HepG2 (cell line): ENCODE measurements around the gene SPCS1. TPM values are rescaled to one million over a fixed set of nuclear protein-coding genes. Genes with fewer than 3 reads are reported as not detected.
A peak's percentile ranks its signal among the peaks of the same experiment; 100 is the strongest.

Experiments used
- ATAC-seq: fragments of 200-7000 bp; cut with Tn5 transposase; 3 replicates; pipeline ENCODE4 v1.9.1; 2020; ENCODE audit warnings: mild to moderate bottlenecking, moderate library complexity
- BruUV-seq: library from RNA; stranded (reverse); fragments of 400-500 nt; replicated peaks from 2 replicates; lab custom pipeline; 2021; lab: Mats Ljungman, UMichigan
- CTCF ChIA-PET: fragments of 300-600 bp; formaldehyde crosslinking; extraction: SDS; loops from one replicate; lab custom pipeline; 2021; ENCODE audit warnings: low total read pairs, inconsistent platforms, low intra/inter-chr PET ratio; lab: Yijun Ruan, JAX
- POLR2A ChIA-PET: fragments of 350-600 bp; sonication (Branson Sonifier 250); formaldehyde crosslinking; loops from one replicate; lab custom pipeline; 2020; ENCODE audit warnings: antibody characterized with exemption, inconsistent platforms; lab: Yijun Ruan, JAX
- DNase-seq: peaks from one replicate; pipeline ENCODE4 v3.0.0-alpha.2; 2015; ENCODE audit warnings: low spot score
- FAIRE-seq: peaks from 3 replicates; lab custom pipeline; 2011; peaks lifted over from hg19 to GRCh38; lab: Jason Lieb, UNC
- H2AFZ ChIP-seq: one replicate; pipeline ENCODE4 v1.6.1; 2011; ENCODE audit warnings: low read length, inconsistent platforms
- H3K27ac ChIP-seq: fragments of 300-600 bp; 3 replicates; pipeline ENCODE4 v1.8.0; 2011; ENCODE audit warnings: mixed run types, mild to moderate bottlenecking, mixed read lengths, low read length, inconsistent platforms; ENCODE audit not compliant: insufficient read depth; ENCODE audit errors: extremely low read length
- H3K27me3 ChIP-seq, 2 experiments: fragments of 200-600 bp in 1 of 2; 2 replicates in 1 of 2; 3 replicates in 1 of 2; pipeline versions ENCODE4 v1.6.0 to v1.8.0; 2011; ENCODE audit warnings: low read length in 2 of 2, mild to moderate bottlenecking in 2 of 2, moderate library complexity in 2 of 2, inconsistent platforms in 1 of 2; ENCODE audit not compliant: insufficient read depth in 2 of 2, control insufficient read depth in 1 of 2
- H3K36me3 ChIP-seq, 2 experiments: fragments of 200-600 bp in 1 of 2; replicated peaks in 1 of 2; 2 replicates in 1 of 2; 3 replicates in 1 of 2; pipeline versions ENCODE4 v1.5.1 to v1.8.0; 2011; ENCODE audit warnings: low read length in 2 of 2, inconsistent platforms in 1 of 2; ENCODE audit not compliant: insufficient read depth in 2 of 2, control insufficient read depth in 1 of 2
- H3K4me1 ChIP-seq: 2 replicates; pipeline ENCODE4 v1.5.1; 2012; ENCODE audit warnings: low read length, inconsistent platforms; ENCODE audit not compliant: insufficient read depth
- H3K4me2 ChIP-seq: 2 replicates; pipeline ENCODE4 v1.6.0; 2011; ENCODE audit warnings: low read depth, low read length, inconsistent platforms
- H3K4me3 ChIP-seq, 3 experiments: fragments of 200-600 bp in 1 of 3; sonication (generic), shearing (Covaris generic) in 1 of 3; replicated peaks in 1 of 3; 2 replicates each; pipeline ENCODE4 v1.5.1; 2011 to 2016; ENCODE audit warnings: low read length in 3 of 3, inconsistent platforms in 2 of 3, low read depth in 2 of 3, mild to moderate bottlenecking in 2 of 3, control low read depth in 1 of 3, mixed read lengths in 1 of 3; ENCODE audit not compliant: insufficient read depth in 1 of 3
- H3K79me2 ChIP-seq: one replicate; pipeline ENCODE4 v1.6.1; 2011; ENCODE audit warnings: low read length, inconsistent platforms; ENCODE audit not compliant: insufficient read depth
- H3K9ac ChIP-seq: 2 replicates; pipeline ENCODE4 v1.6.0; 2011; ENCODE audit warnings: mild to moderate bottlenecking, low read depth, low read length, inconsistent platforms; ENCODE audit not compliant: insufficient read depth
- H3K9me3 ChIP-seq: 2 replicates; pipeline ENCODE4 v1.5.1; 2012; ENCODE audit warnings: mild to moderate bottlenecking, low read length
- H4K20me1 ChIP-seq: 2 replicates; pipeline ENCODE4 v1.6.0; 2011; ENCODE audit warnings: inconsistent platforms, mild to moderate bottlenecking, low read length, moderate library complexity; ENCODE audit not compliant: insufficient read depth
- ATRX ChIP-seq: sonication (generic); formaldehyde crosslinking; IDR thresholded peaks from 2 replicates; pipeline ENCODE4 v1.4.0; 2020; ENCODE audit warnings: missing genetic modification reagents, borderline replicate concordance
- MYC ChIP-seq: sonication (generic); formaldehyde crosslinking; IDR thresholded peaks from 2 replicates; pipeline ENCODE4 v1.9.0; 2021; ENCODE audit warnings: missing genetic modification reagents, borderline replicate concordance
- PREB ChIP-seq: sonication (generic); formaldehyde crosslinking; IDR thresholded peaks from 2 replicates; pipeline ENCODE4 v1.4.0; 2020; ENCODE audit warnings: missing genetic modification reagents
- RFX5 ChIP-seq: IDR thresholded peaks from 2 replicates; pipeline ENCODE4 v1.6.1; 2011; ENCODE audit warnings: low read depth, low read length, improper control_type of control experiment
- ZBTB34 ChIP-seq: sonication (generic); formaldehyde crosslinking; IDR thresholded peaks from 2 replicates; pipeline ENCODE4 v1.8.0; 2022; ENCODE audit warnings: mild to moderate bottlenecking, missing genetic modification reagents
- ZNF30 ChIP-seq: sonication (generic); formaldehyde crosslinking; IDR thresholded peaks from 2 replicates; pipeline ENCODE4 v1.5.0; 2020; ENCODE audit warnings: mild to moderate bottlenecking, missing genetic modification reagents
- ZNF317 ChIP-seq: sonication (generic); formaldehyde crosslinking; IDR thresholded peaks from 2 replicates; pipeline ENCODE4 v1.5.0; 2020; ENCODE audit warnings: mild to moderate bottlenecking, missing genetic modification reagents
- ZNF766 ChIP-seq: sonication (generic); formaldehyde crosslinking; IDR thresholded peaks from 2 replicates; pipeline ENCODE4 v1.5.0; 2020; ENCODE audit warnings: missing genetic modification reagents, borderline replicate concordance
- ZNF775 ChIP-seq: sonication (generic); formaldehyde crosslinking; IDR thresholded peaks from 2 replicates; pipeline ENCODE4 v1.4.0; 2020; ENCODE audit warnings: missing genetic modification reagents, mild to moderate bottlenecking, moderate library complexity, borderline replicate concordance
- WGBS: methylation state at CpG from one replicate; pipeline ENCODE4 v1.1.6; 2017; ENCODE audit warnings: low lambda C conversion rate; 5-methylcytosine and 5-hydroxymethylcytosine counted together
- in situ Hi-C: cut with HindIII; loops from 2 replicates; pipeline ENCODE4 v1.10.0; 2017; ENCODE audit warnings: low pct_unique_long_range_greater_than_20kb; ENCODE audit not compliant: extremely low pct_ligation_motif_present
- intact Hi-C: fragments of 100-400 bp; cut with micrococcal nuclease; formaldehyde crosslinking; loops from one replicate; pipeline ENCODE4 v1.10.0; 2022; ENCODE audit not compliant: unreplicated experiment
- polyA plus RNA-seq, 8 experiments: library from polyadenylated mRNA; depleted of rRNA in 3 of 8; stranded (reverse) in 7 of 8; unstranded in 1 of 8; fragments of >200 nt; fragmentation: Illumina TruSeq in 4 of 8; extraction: Trizol in 4 of 8; gene quantifications; 2 replicates each; pipeline versions ENCODE4 v1.2.1 to v1.2.3, GENCODE V29; 2011 to 2016; ENCODE audit warnings: low read depth in 4 of 8, missing spikeins in 1 of 8, mixed read lengths in 1 of 8; ENCODE audit not compliant: insufficient read depth in 1 of 8
- total RNA-seq, 5 experiments: library from RNA; depleted of rRNA; stranded (reverse); fragments of >200 nt; fragmentation: Illumina TruSeq; extraction: Trizol; gene quantifications; 2 replicates each; pipeline ENCODE4 v1.2.3, GENCODE V29; 2016; ENCODE audit warnings: low read depth in 1 of 5
- TF ChIP-seq, protein P1 (sequence below), 2 experiments: sonication (generic) in 1 of 2; formaldehyde crosslinking in 1 of 2; IDR thresholded peaks; 2 replicates each; pipeline versions ENCODE4 v1.4.0 to v1.6.1; 2018 to 2020; ENCODE audit warnings: missing genetic modification reagents in 2 of 2, borderline replicate concordance in 1 of 2, low read depth in 1 of 2, mild to moderate bottlenecking in 1 of 2, missing biosample characterization in 1 of 2

The SPCS1 gene
- total and polyA plus RNA-seq, 2 of the 13 experiments (the other 11 are each of a cell fraction or from before 2014, with no cell fraction given), result 84.6 to 120 TPM

DNA sequence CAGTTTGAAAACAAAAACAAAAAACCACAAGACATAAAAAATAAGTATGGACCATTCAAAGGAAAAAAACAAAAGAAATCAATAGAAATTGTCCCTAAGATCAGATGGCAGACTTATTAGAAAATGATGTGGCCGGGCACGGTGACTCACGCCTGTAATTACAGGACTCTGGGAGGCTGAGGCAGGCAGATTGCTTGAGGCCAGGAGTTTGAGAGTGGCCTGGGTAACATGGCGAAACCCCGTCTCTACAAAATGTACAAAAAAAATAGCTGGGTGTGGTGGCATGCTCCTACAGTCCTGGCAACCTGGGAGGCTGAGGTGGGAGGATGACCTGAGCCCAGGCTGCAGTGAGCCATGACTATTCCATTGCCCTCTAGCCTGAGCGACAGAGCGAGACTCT is 16.6 kb downstream of the SPCS1 start:
- Histone ChIP-seq H3K4me3 (no peak overlapping the region), H3K36me3 (peaks cover 0 to 2% of the 10 kb centered on the region in 2 experiments; a peak in 1 of 5 replicates), H4K20me1 (no peaks in the 10 kb centered on the region), H3K79me2 (no peaks in the 10 kb centered on the region), H3K9me3 (no peaks in the 10 kb centered on the region), H3K27ac (no peak overlapping the region), H2AFZ (no peak overlapping the region), H3K4me1 (peaks cover 20% of the 10 kb centered on the region), H3K9ac (no peak overlapping the region), H3K27me3 (no peaks in the 10 kb centered on the region), H3K4me2 (no peak overlapping the region)
- DNase-seq, result no peak
- in situ Hi-C loops (no loop called here), intact Hi-C loops (no loop called here)
- TF ChIP-seq ATRX (CRISPR knock-in tag), result no peak
- TF ChIP-seq ZNF775, result no peak
- POLR2A ChIA-PET, result interaction anchor here (1.6 kb wide), 1 partner anchor 18 kb away, joined by 6 read pairs; no protein-coding TSS in a partner anchor
- no peak for ATAC-seq
- no TSS peak for BruUV-seq
- CTCF ChIA-PET, result no interaction called here
- 99% methylated on average over 7 of the region's 7 CpGs for WGBS
- FAIRE-seq, result no peak

GRCh38 chr3:52723935-52724334 is 18.0 kb downstream of the SPCS1 start:
- POLR2A ChIA-PET, result interaction anchor here (1.6 kb wide), 1 partner anchor 19 kb away, joined by 6 read pairs; no protein-coding TSS in a partner anchor
- H4K20me1 ChIP-seq, result no peaks in the 10 kb centered on the region

More at GRCh38 chr3:52723935-52724334, 18.0 kb downstream of the SPCS1 start:
- peaks cover 0 to 2% of the 10 kb centered on the region in 2 experiments; a peak in 1 of 5 replicates for H3K36me3 ChIP-seq
- WGBS, result 92% methylated on average over 5 of the region's 5 CpGs
- peaks cover 4% of the 10 kb centered on the region; the same call in 1 of the 2 replicates for H3K9me3 ChIP-seq
- CTCF ChIA-PET, result no interaction called here
- H3K4me3 ChIP-seq, result no peak overlapping the region
- TF ChIP-seq MYC (CRISPR knock-in tag), result no peak
- TF ChIP-seq ZNF766 (CRISPR knock-in tag), result no peak
- no peak for TF ChIP-seq ZNF317 (CRISPR knock-in tag)
- TF ChIP-seq PREB (CRISPR knock-in tag), result no peak
- no peak for TF ChIP-seq RFX5
- no peak for TF ChIP-seq ZNF30 (CRISPR knock-in tag)
- TF ChIP-seq ZBTB34 (CRISPR knock-in tag), result no peak
- TF ChIP-seq, protein P1, sequence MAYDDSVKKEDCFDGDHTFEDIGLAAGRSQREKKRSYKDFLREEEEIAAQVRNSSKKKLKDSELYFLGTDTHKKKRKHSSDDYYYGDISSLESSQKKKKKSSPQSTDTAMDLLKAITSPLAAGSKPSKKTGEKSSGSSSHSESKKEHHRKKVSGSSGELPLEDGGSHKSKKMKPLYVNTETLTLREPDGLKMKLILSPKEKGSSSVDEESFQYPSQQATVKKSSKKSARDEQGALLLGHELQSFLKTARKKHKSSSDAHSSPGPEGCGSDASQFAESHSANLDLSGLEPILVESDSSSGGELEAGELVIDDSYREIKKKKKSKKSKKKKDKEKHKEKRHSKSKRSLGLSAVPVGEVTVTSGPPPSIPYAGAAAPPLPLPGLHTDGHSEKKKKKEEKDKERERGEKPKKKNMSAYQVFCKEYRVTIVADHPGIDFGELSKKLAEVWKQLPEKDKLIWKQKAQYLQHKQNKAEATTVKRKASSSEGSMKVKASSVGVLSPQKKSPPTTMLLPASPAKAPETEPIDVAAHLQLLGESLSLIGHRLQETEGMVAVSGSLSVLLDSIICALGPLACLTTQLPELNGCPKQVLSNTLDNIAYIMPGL (CRISPR knock-in tag; IDR thresholded peaks at IDR 0.05; ENCODE audit: borderline replicate concordance in 1 of 2, low read depth in 1 of 2), result no peak
- in situ Hi-C loops, result no loop called here
- no peak for FAIRE-seq
- H3K4me1 ChIP-seq, result peaks cover 20% of the 10 kb centered on the region
- no peaks in the 10 kb centered on the region for H3K79me2 ChIP-seq
- no TSS peak for BruUV-seq
- no peak overlapping the region for H3K4me2 ChIP-seq
- H2AFZ ChIP-seq, result no peak overlapping the region
- H3K27me3 ChIP-seq, result no peaks in the 10 kb centered on the region
- DNase-seq, result no peak
- H3K27ac ChIP-seq, result peak overlapping the region; percentile 20
- intact Hi-C loops, result no loop called here
- no peak for ATAC-seq
- H3K9ac ChIP-seq, result no peak overlapping the region
